ENCODE measurements around the gene FOSL1. TPM values are rescaled to one million over a fixed set of nuclear protein-coding genes. Genes with fewer than 3 reads are reported as not detected.

Gene FOSL1
- total RNA-seq, 1 experiment from 2014 or later, result 186 TPM

GRCh38 chr11:65857853-65858680, 42.1 kb downstream of the FOSL1 start, which contains the start of gene CFL1:
Gene CFL1 (minus strand): TSS chr11:65858180. CDS start chr11:65858099, 81 bp downstream.
- in situ Hi-C loops (cut with HindIII; ENCODE audit: low pct_unique_long_range_greater_than_20kb, low sequenced_read_pairs), result no loop called here
- TF ChIP-seq CTCF (IDR thresholded peaks at IDR 0.05) (no peak), TCF7L2 (IDR thresholded peaks at IDR 0.05; ENCODE audit: low read depth, low read length) (peak; percentile 54; the same call in 1 of the 2 replicates), SIN3A (IDR thresholded peaks at IDR 0.05; ENCODE audit: borderline replicate concordance, insufficient read depth, low read depth, low read length) (peak; percentile 96; the same call in 1 of the 2 replicates), POLR2AphosphoS5 (IDR thresholded peaks at IDR 0.05; ENCODE audit: low read depth, low read length) (peak; percentile 99)
- no TSS peak for BruUV-seq (replicated peaks)

GRCh38 chr11:65857500-65857852, 42.7 kb downstream of the FOSL1 start:
- peaks cover 31% of the 10 kb centered on the region for H3K36me3 ChIP-seq (ENCODE audit: control insufficient read depth, insufficient read depth, low read length)
- ATAC-seq (peak; percentile 0; the same call in 1 of the 2 replicates), DNase-seq (ENCODE audit: low read depth, low spot score) (no peak)
- no peaks in the 10 kb centered on the region for H3K9me3 ChIP-seq (ENCODE audit: control insufficient read depth, insufficient read depth, low read depth, low read length)
- H3K4me1 ChIP-seq (ENCODE audit: control insufficient read depth, insufficient read depth, low read length), result peaks cover 51% of the 10 kb centered on the region
- TF ChIP-seq REST (IDR thresholded peaks at IDR 0.05; ENCODE audit: insufficient read depth in 1 of 2, low read depth in 2 of 2, low read length in 1 of 2) (no peak), POLR2AphosphoS5 (IDR thresholded peaks at IDR 0.05; ENCODE audit: low read depth, low read length) (no peak), CTCF (IDR thresholded peaks at IDR 0.05) (no peak), TCF7L2 (IDR thresholded peaks at IDR 0.05; ENCODE audit: low read depth, low read length) (no peak)
- BruUV-seq (replicated peaks), result no TSS peak
- ChIA-PET CTCF (no interaction called here), POLR2A (no interaction called here)
- H3K4me3 ChIP-seq (ENCODE audit: low read depth in 2 of 2, low read length in 2 of 2), result peak overlapping the region; percentile 94 to 99
- H3K27ac ChIP-seq (ENCODE audit: low read length), result peak overlapping the region; percentile 93
- intact Hi-C loops (cut with micrococcal nuclease; ENCODE audit: unreplicated experiment) (loop anchor here (10.0 kb wide), 1 partner anchor 303 kb away; the partner anchor contains the start of gene LTBP3), in situ Hi-C loops (cut with HindIII; ENCODE audit: low pct_unique_long_range_greater_than_20kb, low sequenced_read_pairs) (no loop called here)
- H3K27me3 ChIP-seq (ENCODE audit: control insufficient read depth, insufficient read depth, low read length), result no peaks in the 10 kb centered on the region

More at GRCh38 chr11:65857853-65858680, 42.1 kb downstream of the FOSL1 start, which contains the start of gene CFL1:
- intact Hi-C loops (cut with micrococcal nuclease; ENCODE audit: unreplicated experiment), result loop anchor here (10.0 kb wide), 1 partner anchor 303 kb away; the partner anchor contains the start of gene LTBP3
- DNase-seq (ENCODE audit: low read depth, low spot score), result peak; percentile 89
- H3K9me3 ChIP-seq (ENCODE audit: control insufficient read depth, insufficient read depth, low read depth, low read length), result no peaks in the 10 kb centered on the region
- ChIA-PET CTCF (interaction anchor here (3.3 kb wide), 1 partner anchor 27 kb away, joined by 14 read pairs; no protein-coding TSS in a partner anchor), POLR2A (interaction anchor here (0.6 to 0.7 kb wide), 4 partner anchors 16 to 1563 kb away, joined by 3 to 26 read pairs (median 8); no protein-coding TSS in a partner anchor)
- H3K36me3 ChIP-seq (ENCODE audit: control insufficient read depth, insufficient read depth, low read length), result peaks cover 28% of the 10 kb centered on the region
- peak within 1 kb of the TSS; percentile 98 for H3K27ac ChIP-seq (ENCODE audit: low read length)
- H3K4me1 ChIP-seq (ENCODE audit: control insufficient read depth, insufficient read depth, low read length), result peaks cover 56% of the 10 kb centered on the region
- no peaks in the 10 kb centered on the region for H3K27me3 ChIP-seq (ENCODE audit: control insufficient read depth, insufficient read depth, low read length)
- peak within 1 kb of the TSS; percentile 94 to 99 for H3K4me3 ChIP-seq (ENCODE audit: low read depth in 2 of 2, low read length in 2 of 2)
- ATAC-seq, result peak; percentile 73
